Mammary epithelial cell (primary cell): Measurements from ENCODE around the gene TBC1D8.

ENCODE experiments used
- CTCF ChIP-seq, 2 donors: IDR thresholded peaks in 1 of 2; conservative IDR thresholded peaks in 1 of 2; 2 replicates each; pipeline ENCODE4 v1.5.1; 2011 to 2012; ENCODE audit warnings: inconsistent platforms in 2 of 2, low read length in 2 of 2, mild to moderate bottlenecking in 2 of 2, control low read depth in 1 of 2, low read depth in 1 of 2; ENCODE audit not compliant: insufficient read depth in 1 of 2; ENCODE audit errors: extremely low read depth in 1 of 2
- EZH2 ChIP-seq: IDR thresholded peaks from 2 replicates; pipeline ENCODE4 v1.6.1; 2012; ENCODE audit warnings: low read length, inconsistent platforms, borderline replicate concordance

- TF ChIP-seq CTCF (conservative IDR thresholded peaks at IDR 0.05 in 1 of 2, IDR thresholded peaks at IDR 0.05 in 1 of 2; ENCODE audit: extremely low read depth in 1 of 2, insufficient read depth in 1 of 2, low read depth in 1 of 2, low read length in 2 of 2) (no peak), EZH2 (no peak)
These were observed 21.1 kb downstream of the TBC1D8 start for GRCh38 chr2:101130081-101130480.
